HG03196 (cell line): ENCODE data around the gene ACSS1.

Experiments used
- ATAC-seq: cut with Tn5 transposase; IDR thresholded peaks from one replicate; pipeline ENCODE4 v1.9.1; 2021; ENCODE audit not compliant: unreplicated experiment

ACSS1 gene

DNA sequence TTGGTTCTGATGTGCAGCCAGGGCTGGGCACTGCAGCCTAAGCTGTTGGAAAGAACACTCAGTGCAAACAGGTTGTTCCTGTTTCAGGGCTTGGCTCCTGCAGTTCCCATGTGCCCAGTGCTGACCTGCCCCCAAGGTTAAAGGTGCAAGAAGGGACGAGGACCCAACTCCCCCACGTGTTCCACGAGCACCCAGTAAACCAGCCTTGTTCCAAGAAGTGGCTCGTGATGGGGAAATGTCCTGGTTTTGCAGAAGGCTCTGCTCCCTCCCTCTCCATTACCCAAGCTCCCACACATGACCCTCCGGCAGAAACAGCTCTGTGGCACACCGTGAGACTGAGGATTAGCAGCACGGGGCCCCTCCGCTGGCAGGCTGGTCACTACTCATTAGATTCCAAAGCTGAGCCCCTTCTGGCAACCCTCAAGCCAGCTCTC lies 9.4 kb downstream of the ACSS1 start:
- ATAC-seq: no peak

GRCh38 chr20:25047766-25048165 lies 10.2 kb downstream of the ACSS1 start:
- ATAC-seq: no peak

DNA sequence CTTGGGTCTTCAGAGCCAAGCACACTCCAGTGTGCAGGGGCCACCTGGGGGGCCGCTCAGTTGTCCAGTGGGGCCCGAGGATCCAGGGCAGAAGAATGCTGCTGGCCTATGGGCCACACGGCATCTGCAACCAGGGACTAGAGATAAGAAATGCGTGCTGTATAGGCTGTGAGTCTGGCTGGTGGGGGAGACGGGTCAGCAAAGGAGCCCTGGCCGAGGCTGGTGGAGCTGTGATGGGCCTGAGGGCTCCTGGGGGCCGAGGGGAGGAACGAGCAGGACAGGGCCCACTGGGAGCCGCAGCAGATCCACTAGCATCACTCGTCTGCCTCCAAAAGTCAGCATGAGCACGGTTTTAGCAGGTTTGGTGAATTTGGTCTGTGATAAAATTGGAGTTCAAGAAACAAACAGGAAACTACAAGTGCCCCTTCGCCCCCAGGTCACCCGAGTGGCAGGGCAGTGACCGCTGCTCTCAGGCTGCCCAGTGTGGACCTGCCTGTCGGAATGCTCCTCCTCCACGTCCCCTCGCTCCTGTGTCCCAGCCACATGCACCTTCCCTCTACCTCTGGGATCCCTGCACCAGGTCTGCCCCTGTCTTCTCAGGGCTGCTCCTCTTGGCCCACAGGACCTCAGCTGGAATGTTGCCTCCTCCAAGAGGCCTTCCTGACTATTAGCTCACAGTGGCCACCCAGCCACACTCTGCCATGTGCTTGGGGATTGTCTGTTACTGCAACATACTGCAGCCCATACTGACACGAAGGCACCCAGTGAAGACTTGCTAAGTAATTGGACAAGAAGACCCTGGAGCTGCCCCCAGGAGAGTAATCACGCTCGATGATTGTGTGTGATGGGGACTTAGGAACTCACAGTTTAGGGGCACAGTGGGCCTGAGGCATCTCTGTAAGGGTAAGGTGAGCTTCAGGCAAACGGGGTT lies 10.9 kb downstream of the ACSS1 start:
- ATAC-seq: no peak

GRCh38 chr20:25046181-25046641 lies 11.7 kb downstream of the ACSS1 start:
- ATAC-seq: no peak

- ATAC-seq: no peak
These were observed 12.6 kb downstream of the ACSS1 start for GRCh38 chr20:25045343-25045712.

- no peak for ATAC-seq
These were observed 13.1 kb downstream of the ACSS1 start for GRCh38 chr20:25044660-25045342.

- no peak for ATAC-seq
These were observed 13.7 kb downstream of the ACSS1 start for GRCh38 chr20:25044261-25044560.

GRCh38 chr20:25043499-25044260 lies 14.3 kb downstream of the ACSS1 start:
- ATAC-seq: no peak

DNA sequence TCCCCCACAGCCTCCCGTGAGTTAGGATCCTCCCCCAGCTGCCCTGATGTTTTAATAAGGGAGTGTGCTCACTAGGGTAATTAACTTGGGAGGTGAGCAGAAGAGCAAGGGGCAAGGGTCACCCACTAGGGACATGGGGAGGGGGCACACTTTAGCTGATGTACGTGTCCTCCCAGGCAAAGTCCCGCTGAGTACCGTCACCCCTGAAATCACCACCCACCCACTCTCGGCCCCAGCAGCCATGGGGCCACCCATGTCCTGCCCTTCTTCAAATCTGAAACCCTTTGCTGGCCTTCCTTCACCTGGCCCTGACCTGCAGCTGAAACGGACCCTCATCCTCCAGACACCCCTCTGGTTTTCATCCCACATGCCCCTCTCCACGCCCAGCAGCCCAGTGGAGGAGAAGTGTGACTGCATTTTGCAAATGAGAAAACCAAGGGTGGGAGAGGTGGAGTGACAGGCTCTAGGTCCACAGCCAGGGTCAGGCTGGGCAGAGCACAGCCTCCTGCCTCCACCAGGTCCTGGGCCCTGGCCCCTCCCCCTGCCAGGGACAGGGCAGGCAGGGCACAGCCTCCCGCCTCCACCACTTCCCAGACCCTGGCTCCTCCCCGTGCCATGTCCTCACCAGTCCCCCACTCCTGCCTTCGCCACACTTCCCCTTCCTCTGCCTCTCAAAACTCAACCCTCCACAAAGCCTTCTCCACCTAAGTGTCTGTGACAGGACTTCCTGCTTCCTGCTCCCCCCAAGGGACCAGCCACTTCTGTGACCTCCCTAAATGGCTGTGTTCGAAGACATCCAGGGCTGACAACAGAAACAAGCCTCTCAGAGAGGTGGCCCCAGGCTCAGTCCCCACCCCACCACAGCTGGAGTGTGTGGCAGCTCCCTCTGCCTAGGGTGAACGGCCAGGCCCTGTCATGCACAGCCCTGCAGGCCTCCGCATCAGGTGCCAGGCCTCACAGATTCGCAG lies 15.1 kb downstream of the ACSS1 start:
- peak; percentile 88 for ATAC-seq

- ATAC-seq: no peak
These were observed 16.0 kb downstream of the ACSS1 start for GRCh38 chr20:25041813-25042530.

GRCh38 chr20:25040438-25040831 lies 17.5 kb downstream of the ACSS1 start:
- no peak for ATAC-seq

DNA sequence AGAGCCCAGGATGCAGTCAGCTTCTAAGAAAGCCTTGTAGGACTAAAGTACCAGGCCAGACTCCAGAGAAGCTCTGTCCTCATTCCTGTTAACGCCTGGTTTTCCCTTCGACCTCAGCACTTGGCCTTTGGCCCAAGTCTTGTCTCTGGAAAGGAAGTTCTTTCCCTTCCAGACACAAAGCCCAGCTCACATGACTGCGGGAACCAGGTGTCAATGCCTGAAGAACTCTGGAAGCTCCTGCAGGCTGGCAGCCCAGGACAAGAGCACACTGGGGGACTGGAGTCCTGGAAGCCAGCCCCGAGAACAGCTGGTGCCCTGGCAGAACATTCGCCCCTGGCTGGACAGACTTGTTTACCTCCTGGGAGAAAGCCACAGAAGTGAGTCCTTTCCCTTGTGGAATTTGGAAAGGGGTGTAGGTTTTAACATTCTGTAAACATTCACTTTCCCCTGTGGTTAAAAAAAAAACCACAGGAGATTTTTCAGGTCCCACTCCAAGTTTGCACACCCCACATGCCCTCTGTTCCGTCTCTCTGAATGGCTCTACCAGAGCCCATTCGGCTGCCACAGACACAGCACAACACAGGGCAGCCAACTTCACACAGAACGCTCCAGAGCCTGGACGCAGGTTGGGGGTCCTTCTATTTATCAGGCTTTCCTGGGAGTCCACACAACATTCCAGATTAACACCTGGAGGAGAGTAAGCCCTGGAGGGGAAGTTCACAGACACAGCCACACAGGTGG lies 18.1 kb downstream of the ACSS1 start:
- no peak for ATAC-seq

- ATAC-seq: no peak
These were observed 19.3 kb downstream of the ACSS1 start for GRCh38 chr20:25038591-25039015.

GRCh38 chr20:25038103-25038410 lies 19.9 kb downstream of the ACSS1 start:
- ATAC-seq: no peak

- no peak for ATAC-seq
These were observed 20.4 kb downstream of the ACSS1 start for GRCh38 chr20:25037288-25038102.

DNA sequence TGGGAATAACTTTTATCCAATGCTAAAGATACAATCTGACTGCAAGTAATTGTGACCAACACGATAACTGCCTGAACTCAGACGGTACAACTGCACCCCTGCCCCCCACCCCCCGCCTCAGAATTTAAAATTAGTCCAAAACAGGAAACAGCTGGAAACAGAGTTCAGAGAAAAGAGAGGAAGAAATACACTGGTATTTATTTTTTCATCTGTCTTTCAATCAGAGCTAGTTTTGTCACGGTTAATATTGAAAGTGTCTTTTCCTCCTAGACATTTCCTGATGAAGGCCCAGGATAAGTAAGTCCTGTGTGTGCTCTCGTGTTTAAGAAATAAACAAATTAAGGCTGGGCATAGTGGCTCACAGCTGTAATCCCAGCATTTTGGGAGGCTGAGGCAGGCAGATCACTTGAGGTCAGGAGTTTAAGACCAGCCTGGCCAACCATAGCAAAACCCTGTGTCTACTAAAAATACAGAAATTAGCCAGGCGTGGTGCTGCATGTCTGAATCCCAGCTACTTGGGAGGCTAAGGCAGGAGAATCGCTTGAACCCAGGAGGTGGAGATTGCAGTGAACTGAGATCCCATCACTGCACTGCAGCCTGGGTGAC lies 21.5 kb downstream of the ACSS1 start:
- no peak for ATAC-seq

GRCh38 chr20:25035921-25036320 lies 22.0 kb downstream of the ACSS1 start:
- no peak for ATAC-seq

- no peak for ATAC-seq
These were observed 24.0 kb downstream of the ACSS1 start for GRCh38 chr20:25033924-25034300.
